NCI-H345 treated with DMSO at 0.1 percent for 48 hours (cell line): ENCODE data around the gene ZBTB20.

ENCODE experiments used
- DNase-seq: peaks from one replicate; lab custom pipeline; 2025; ENCODE audit not compliant: unreplicated experiment; lab: John Stamatoyannopoulos, UW

Gene ZBTB20

DNA sequence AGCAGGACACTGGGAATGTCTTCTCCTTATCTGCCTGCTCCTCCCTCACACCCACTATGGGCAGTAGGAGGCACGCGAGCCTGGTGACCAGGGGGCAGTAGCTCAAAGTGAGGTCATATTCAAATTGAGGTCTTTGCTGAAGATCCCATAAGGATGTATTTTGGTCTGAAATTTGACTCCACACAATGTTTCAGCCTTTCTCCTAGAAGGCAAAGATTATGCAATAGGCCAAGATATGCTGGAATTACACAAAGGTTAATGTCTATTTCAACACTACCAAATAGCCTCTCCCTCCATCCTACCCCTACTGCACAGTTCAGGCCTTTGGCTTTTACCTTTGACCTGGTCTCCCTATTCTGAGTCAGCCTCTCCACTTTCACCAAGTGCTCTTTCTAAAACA lies 650.2 kb downstream of the ZBTB20 start:
- no peak for DNase-seq

DNA sequence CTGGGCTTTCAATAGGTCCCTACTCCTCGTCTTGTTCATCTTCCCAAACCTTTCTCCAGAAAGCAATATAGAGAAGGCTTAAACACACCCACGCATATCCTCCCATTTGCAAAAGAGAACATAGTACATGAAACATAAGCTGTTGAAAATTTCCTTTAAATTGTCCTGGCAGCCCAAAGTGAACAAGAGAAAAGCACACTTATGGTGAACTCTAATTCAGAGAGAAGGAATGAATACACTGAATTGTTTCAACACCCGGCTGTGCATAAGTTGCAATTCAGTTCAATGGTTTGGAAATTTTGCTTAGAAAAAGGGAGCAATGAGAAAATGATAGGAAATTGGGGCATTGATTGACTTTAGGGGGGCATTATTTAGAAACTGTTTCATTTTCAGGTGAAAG lies 650.6 kb downstream of the ZBTB20 start:
- no peak for DNase-seq

GRCh38 chr3:114496021-114496434 lies 651.1 kb downstream of the ZBTB20 start:
- no peak for DNase-seq

DNA sequence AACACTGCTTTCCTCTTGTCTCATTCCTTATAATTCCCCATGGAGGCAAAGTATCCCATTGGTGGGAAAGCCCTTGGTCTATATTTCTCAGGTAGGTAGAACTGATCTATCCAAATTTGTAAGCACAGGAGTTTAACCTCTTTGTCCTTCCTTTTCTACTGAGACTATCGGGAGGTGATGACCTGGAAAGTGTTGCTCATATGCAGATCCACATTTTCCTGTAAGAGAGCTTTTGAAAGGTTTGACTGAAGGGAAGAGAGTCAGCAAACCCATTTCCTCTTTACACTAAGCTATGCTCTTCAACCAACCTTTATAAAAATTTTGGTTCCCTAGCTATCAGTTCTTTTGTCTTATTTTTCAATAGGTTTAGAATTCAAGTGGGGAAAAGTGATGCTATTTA lies 652.6 kb downstream of the ZBTB20 start:
- no peak for DNase-seq

DNA sequence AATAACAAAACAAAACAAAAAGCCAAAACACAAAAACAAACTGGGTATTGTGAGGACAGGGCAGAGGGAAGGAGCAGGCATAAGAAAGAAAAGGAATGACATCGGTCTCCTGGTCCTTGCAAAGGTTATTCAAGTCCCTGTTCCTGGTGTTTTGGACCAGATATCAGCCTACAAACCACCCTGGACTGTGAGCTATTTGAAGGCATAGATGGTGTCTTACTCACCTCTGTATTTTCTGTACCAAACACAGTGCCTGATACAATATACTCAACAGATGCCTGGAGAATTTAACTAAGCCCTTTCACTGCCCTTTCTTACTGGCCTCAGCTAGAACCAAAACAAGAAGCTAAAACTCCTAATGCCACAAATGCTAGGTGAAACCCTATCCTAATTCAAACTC lies 656.3 kb downstream of the ZBTB20 start:
- DNase-seq: no peak

DNA sequence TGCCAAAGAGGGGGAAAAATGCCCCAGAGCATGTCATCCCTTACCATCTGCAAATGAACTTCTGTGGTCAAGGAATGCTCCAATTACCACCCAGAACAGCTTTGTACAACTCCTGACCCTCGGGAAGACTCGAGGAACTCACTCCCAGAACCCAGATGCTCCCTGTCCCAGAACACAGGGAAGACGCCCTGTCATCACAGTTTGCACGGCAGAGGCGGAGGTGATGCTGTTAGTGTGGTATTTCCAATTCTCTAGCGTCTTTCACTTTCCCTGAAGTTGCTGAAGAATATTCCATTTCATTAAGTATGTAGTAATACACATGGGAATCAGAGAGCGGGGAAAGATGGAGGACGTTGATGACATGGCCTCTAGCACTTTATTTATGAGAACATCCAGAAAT lies 659.6 kb downstream of the ZBTB20 start:
- DNase-seq: no peak

GRCh38 chr3:114484919-114485318 lies 662.2 kb downstream of the ZBTB20 start:
- DNase-seq: no peak

GRCh38 chr3:114481113-114481512 lies 666.0 kb downstream of the ZBTB20 start:
- DNase-seq: no peak

- no peak for DNase-seq
Measured at GRCh38 chr3:114480442-114480841, 666.6 kb downstream of the ZBTB20 start.

GRCh38 chr3:114478801-114479200 lies 668.3 kb downstream of the ZBTB20 start:
- no peak for DNase-seq

GRCh38 chr3:114476511-114476910 lies 670.6 kb downstream of the ZBTB20 start:
- DNase-seq: no peak

- no peak for DNase-seq
Measured at GRCh38 chr3:114471478-114471877, 675.6 kb downstream of the ZBTB20 start.

DNA sequence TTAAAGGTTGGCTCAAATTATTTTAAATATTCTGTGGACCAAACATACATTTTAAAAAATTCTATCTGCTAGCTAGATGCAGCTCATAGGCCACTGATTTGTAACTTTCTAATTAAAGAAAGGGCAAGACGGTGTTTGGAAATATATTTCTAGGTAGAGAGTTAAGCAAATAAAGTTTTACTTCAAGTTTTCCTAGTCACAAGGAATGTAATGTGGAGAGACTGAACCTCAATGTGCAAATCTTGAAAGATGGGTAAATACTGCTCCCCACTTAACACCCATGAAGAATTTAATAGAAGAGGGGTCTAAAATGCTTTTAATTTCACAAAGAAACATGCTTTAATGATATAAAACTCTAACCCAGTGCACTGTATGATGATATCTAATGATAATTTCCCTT lies 678.0 kb downstream of the ZBTB20 start:
- no peak for DNase-seq

GRCh38 chr3:114466816-114467215 lies 680.3 kb downstream of the ZBTB20 start:
- no peak for DNase-seq

DNA sequence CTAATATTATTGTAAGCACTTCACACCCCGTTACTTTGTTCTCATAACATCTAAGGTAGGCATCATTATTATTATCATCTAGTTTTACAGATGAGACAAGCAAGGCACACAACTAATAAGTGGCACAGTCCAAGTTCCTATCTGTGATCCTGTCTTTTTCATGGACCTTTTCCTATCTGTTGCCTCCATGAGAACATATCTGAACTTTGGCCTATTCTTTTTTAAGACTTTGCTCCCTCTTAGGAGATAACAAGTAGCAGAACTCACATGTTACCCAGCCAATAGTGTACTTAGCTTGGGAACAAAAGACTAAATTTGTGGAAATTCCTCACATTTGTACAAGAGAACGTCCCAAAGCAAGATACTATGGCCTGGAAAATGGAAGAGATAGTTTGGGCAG lies 680.8 kb downstream of the ZBTB20 start:
- DNase-seq: no peak

DNA sequence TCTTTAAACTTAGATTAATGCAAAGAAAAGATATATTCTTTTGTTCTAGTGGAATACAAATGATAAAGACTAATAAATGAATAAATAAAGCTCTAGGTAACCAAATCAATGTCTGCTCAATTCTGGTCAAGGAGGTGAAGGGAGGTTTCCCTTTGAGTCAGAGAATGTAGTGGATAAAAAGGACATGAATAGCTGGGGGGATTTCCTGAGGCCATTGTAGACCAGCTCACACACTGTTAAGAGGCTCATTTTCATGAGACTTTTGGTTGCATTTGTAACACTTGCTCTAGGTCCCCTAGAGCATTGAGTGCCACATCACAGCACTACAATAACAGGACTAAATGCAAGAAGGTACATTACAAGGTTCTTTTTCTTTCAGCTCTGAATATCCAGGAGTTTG lies 682.5 kb downstream of the ZBTB20 start:
- no peak for DNase-seq

DNA sequence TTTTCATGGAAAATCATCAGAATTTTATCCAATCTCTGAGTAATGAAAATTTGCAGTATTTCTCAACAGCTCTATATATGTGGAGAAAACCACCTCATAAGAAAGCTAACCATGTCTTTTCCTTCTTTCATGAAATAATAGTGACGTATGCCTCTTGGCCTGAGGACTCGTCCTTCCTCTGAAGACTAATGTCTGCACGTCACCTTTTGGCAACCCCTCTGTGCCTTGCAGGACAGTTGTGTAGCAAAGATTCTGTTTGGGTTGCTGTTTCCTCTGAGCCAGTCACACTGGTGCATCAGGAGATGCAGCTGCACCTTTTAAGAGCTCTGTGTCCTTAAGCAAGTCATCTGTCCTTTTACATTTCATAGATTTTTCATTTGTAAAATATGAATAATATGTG lies 684.3 kb downstream of the ZBTB20 start:
- DNase-seq: no peak

DNA sequence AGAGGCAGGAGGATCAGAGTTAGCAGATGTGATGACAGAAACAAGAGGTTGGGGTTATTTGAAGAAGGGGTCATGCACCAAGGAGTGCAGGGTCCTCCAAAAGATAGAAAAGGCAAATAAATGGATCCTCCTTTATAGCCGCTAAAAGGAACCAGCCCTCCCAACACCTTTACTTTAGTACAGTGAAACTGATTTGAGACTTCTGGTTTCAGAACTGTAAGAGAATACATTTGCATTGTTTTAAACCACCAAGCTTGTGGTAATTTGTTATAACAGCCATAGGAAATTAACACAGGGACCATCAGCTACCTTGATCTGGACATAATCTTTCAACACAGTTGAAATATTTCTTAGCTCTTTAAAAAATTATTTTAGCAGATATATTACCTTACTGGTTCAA lies 686.6 kb downstream of the ZBTB20 start:
- DNase-seq: no peak

DNA sequence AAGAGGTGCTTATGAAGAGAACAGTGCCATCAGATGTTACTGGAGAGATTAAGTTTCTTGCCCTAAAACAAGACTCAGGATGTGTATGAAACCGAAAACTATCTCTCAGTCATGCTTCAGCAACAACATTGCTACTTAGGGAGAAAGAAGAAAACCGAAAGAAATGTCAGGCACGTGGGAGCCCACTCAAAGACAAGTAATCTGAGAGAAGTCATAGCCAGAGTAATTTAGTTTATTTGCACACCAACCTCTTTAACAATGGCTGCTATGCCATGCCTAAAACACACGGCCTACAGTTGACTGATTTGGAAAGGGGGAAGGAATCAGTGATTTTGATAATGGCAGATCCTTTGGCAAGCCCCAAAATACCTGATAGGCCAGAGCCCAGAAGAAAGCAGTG lies 690.3 kb downstream of the ZBTB20 start:
- no peak for DNase-seq

DNA sequence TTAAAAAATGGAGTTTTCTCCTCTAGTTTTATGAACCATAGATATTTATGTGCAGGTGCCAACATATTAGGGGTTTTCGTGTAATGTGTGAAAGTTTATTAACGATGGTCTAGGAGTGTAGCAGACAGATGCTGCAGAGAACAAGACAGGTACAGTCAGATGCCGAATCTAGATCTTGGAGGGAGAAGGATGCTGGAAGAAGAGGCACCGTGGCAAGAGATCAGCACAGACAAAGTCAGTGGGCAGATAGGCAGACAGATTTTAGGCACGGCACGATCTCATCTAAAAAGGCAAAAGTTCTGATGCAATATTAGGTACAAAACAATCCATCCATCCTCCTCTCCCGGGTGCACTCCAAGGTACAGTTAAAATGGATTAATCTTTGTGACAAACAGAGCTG lies 691.7 kb downstream of the ZBTB20 start:
- no peak for DNase-seq

GRCh38 chr3:114454551-114455251 lies 692.4 kb downstream of the ZBTB20 start:
- peak; percentile 67 for DNase-seq

- DNase-seq: no peak
Measured at GRCh38 chr3:114453361-114453780, 693.7 kb downstream of the ZBTB20 start.

DNA sequence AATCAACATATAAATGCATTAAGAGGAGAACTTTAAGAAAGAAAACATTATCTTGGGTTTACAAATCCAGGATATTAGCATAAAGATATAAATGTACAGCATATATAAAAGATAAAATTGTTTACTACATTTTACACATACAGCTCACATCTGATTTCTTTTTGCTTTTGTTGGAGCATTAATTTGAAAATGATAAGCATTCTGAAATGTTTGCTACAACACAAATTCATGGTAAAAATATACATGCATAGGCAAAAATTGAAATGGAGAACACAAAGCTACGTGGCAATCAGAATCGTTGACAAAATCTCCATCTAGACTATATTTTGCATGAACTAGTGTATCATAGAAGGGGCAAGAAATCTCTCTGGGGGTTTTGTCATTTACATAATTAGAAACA lies 694.2 kb downstream of the ZBTB20 start:
- DNase-seq: no peak
